GM19240 (cell line): ENCODE data around the gene HIRA.
"Not testable (repeated sequence)": the region's sequence is repeated elsewhere in the genome, so short reads cannot be mapped to it uniquely, and the experiment has no call there.

Experiments
- DNase-seq: peaks from one replicate; pipeline ENCODE4 v3.0.0; 2011; ENCODE audit warnings: low spot score; ENCODE audit not compliant: insufficient read length

HIRA gene

GRCh38 chr22:19330865-19331418 is 100.6 kb downstream of the HIRA start:
- DNase-seq: no peak

- DNase-seq: not testable (repeated sequence)
These were observed 101.3 kb downstream of the HIRA start for GRCh38 chr22:19330205-19330604.

- no peak for DNase-seq
These were observed 102.1 kb downstream of the HIRA start for GRCh38 chr22:19329454-19329853.

- DNase-seq: no peak
These were observed 106.1 kb downstream of the HIRA start for GRCh38 chr22:19325296-19325948.

- DNase-seq: not testable (repeated sequence)
These were observed 108.1 kb downstream of the HIRA start for GRCh38 chr22:19323420-19323819.

GRCh38 chr22:19321757-19322156 is 109.8 kb downstream of the HIRA start:
- DNase-seq: no peak

- not testable (repeated sequence) for DNase-seq
These were observed 111.4 kb downstream of the HIRA start for GRCh38 chr22:19320136-19320535.

- DNase-seq: no peak
These were observed 112.3 kb downstream of the HIRA start for GRCh38 chr22:19319281-19319680.

GRCh38 chr22:19317865-19318264 is 113.7 kb downstream of the HIRA start:
- no peak for DNase-seq

- no peak for DNase-seq
These were observed 123.7 kb downstream of the HIRA start for GRCh38 chr22:19307872-19308271.

- DNase-seq: not testable (repeated sequence)
These were observed 125.0 kb downstream of the HIRA start for GRCh38 chr22:19306535-19306934.

GRCh38 chr22:19304547-19304946 is 127.0 kb downstream of the HIRA start:
- no peak for DNase-seq

- no peak for DNase-seq
These were observed 127.7 kb downstream of the HIRA start for GRCh38 chr22:19303785-19304184.

GRCh38 chr22:19295733-19296132 is 135.8 kb downstream of the HIRA start:
- no peak for DNase-seq

- DNase-seq: no peak
These were observed 138.9 kb downstream of the HIRA start for GRCh38 chr22:19292458-19293230.

- DNase-seq: peak; percentile 72
These were observed 139.7 kb downstream of the HIRA start, which contains the start of gene CLTCL1 for GRCh38 chr22:19291580-19292457. Gene CLTCL1 (minus strand): TSS chr22:19291719. CDS start chr22:19291641, 78 bp downstream.

GRCh38 chr22:19291218-19291579 is 140.3 kb downstream of the HIRA start:
- no peak for DNase-seq

- DNase-seq: no peak
These were observed 140.9 kb downstream of the HIRA start for GRCh38 chr22:19290400-19291217.

GRCh38 chr22:19289475-19290161 is 141.9 kb downstream of the HIRA start:
- DNase-seq: no peak

- no peak for DNase-seq
These were observed 143.6 kb downstream of the HIRA start for GRCh38 chr22:19287889-19288288.
